Stimulated activated CD4-positive, alpha-beta T cell treated with anti-CD3 and anti-CD28 coated beads, Interleukin-15, amount 100 ng/mL, for 48 hours (primary cell): ENCODE results near the gene COL5A2.

Experiments
- DNase-seq, 2 donors: peaks; one replicate each; pipeline ENCODE4 v3.0.0-alpha.2; 2020; ENCODE audit warnings: low read depth in 2 of 2

COL5A2 gene

GRCh38 chr2:189178726-189179569 lies 613 bp downstream of the COL5A2 start:
- DNase-seq, result no peak

- no peak for DNase-seq
Observed at GRCh38 chr2:189178054-189178453, 1.5 kb downstream of the COL5A2 start.

GRCh38 chr2:189177251-189177840 lies 2.2 kb downstream of the COL5A2 start:
- DNase-seq, result no peak

- no peak for DNase-seq
Observed at GRCh38 chr2:189176516-189176915, 3.0 kb downstream of the COL5A2 start.

- DNase-seq, result no peak
Observed at GRCh38 chr2:189175869-189176433, 3.6 kb downstream of the COL5A2 start.

GRCh38 chr2:189171956-189172609 lies 7.5 kb downstream of the COL5A2 start:
- no peak for DNase-seq

- no peak for DNase-seq
Observed at GRCh38 chr2:189168856-189169499, 10.6 kb downstream of the COL5A2 start.

- DNase-seq, result no peak
Observed at GRCh38 chr2:189165656-189166380, 13.7 kb downstream of the COL5A2 start.

GRCh38 chr2:189164746-189165145 lies 14.8 kb downstream of the COL5A2 start:
- no peak for DNase-seq

GRCh38 chr2:189163889-189164288 lies 15.7 kb downstream of the COL5A2 start:
- no peak for DNase-seq

- DNase-seq, result no peak
Observed at GRCh38 chr2:189162566-189162965, 17.0 kb downstream of the COL5A2 start.

GRCh38 chr2:189161894-189162293 lies 17.7 kb downstream of the COL5A2 start:
- no peak for DNase-seq

- DNase-seq, result no peak
Observed at GRCh38 chr2:189159717-189160116, 19.8 kb downstream of the COL5A2 start.

- no peak for DNase-seq
Observed at GRCh38 chr2:189159273-189159672, 20.3 kb downstream of the COL5A2 start.

- no peak for DNase-seq
Observed at GRCh38 chr2:189157939-189158338, 21.6 kb downstream of the COL5A2 start.

GRCh38 chr2:189157456-189157855 lies 22.1 kb downstream of the COL5A2 start:
- DNase-seq, result no peak

- no peak for DNase-seq
Observed at GRCh38 chr2:189155795-189156194, 23.8 kb downstream of the COL5A2 start.

GRCh38 chr2:189153619-189154018 lies 25.9 kb downstream of the COL5A2 start:
- DNase-seq, result no peak

GRCh38 chr2:189152483-189152882 lies 27.1 kb downstream of the COL5A2 start:
- no peak for DNase-seq

GRCh38 chr2:189151906-189152305 lies 27.7 kb downstream of the COL5A2 start:
- DNase-seq, result no peak

GRCh38 chr2:189150033-189150432 lies 29.5 kb downstream of the COL5A2 start:
- no peak for DNase-seq
